Neural cell (in vitro differentiated cells): Measurements from ENCODE around the gene ENO4.

Source experiments
- EP300 ChIP-seq: fragments of 450-650 bp; conservative IDR thresholded peaks from 2 replicates; pipeline ENCODE4 v1.6.1; 2014; ENCODE audit warnings: antibody characterized with exemption, mild to moderate bottlenecking, moderate library complexity; ENCODE audit not compliant: poor library complexity, severe bottlenecking
- EZH2 ChIP-seq: fragments of 200-600, 300-800 bp; shearing (Covaris generic), sonication (generic); IDR thresholded peaks from 2 replicates; pipeline ENCODE4 v1.6.1; 2014; ENCODE audit warnings: antibody characterized with exemption, low read length, borderline replicate concordance, mild to moderate bottlenecking; ENCODE audit not compliant: insufficient read depth, poor library complexity, severe bottlenecking
- RAD21 ChIP-seq: fragments of 450-650 bp; conservative IDR thresholded peaks from 2 replicates; pipeline ENCODE4 v1.6.1; 2014; ENCODE audit warnings: antibody characterized with exemption, mild to moderate bottlenecking, moderate library complexity
- TF ChIP-seq, protein P1 (sequence below): fragments of 450-650 bp; IDR thresholded peaks from 2 replicates; pipeline ENCODE4 v1.5.1; 2014; ENCODE audit warnings: antibody characterized with exemption, mild to moderate bottlenecking, moderate library complexity; ENCODE audit not compliant: poor library complexity, severe bottlenecking
- TF ChIP-seq, protein P2 (sequence below): IDR thresholded peaks from 2 replicates; pipeline ENCODE4 v1.6.1; 2012; ENCODE audit warnings: borderline replicate concordance

DNA sequence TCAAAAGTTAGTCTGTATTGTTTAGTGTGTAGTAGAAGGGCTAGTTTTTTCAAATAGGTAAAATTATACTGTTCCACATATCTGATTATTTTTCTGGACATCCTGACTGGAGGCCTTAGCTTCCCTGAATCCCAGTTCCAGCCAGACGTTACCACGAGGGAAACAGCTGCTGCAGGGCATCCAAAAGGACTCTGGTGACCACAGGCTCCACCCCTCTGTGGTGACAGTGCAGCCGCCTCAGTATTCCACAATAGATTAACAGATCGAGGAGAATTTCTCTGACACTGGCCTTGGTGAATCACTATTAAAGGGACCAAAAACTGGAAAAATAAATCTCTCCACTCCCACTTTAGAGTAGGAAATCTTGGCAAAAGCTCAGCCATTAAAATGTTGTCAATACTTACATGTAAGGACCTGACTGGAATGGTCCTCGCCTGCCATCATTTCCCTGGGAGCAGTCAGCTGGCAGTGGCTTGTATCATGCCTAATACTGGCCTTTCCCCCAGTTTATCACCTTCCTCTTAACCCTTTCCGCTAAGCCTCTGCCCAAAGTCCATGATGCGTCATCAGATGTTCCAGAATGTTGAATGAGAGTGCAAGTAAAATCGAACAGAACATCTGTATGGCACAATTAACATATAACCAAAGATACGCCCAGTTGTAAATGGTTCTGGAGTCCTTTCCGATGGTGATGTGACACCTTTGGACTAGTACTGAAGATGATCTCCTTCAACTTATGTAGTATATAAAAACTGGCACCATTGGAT lies 31.6 kb downstream of the ENO4 start:
- TF ChIP-seq, protein P1, sequence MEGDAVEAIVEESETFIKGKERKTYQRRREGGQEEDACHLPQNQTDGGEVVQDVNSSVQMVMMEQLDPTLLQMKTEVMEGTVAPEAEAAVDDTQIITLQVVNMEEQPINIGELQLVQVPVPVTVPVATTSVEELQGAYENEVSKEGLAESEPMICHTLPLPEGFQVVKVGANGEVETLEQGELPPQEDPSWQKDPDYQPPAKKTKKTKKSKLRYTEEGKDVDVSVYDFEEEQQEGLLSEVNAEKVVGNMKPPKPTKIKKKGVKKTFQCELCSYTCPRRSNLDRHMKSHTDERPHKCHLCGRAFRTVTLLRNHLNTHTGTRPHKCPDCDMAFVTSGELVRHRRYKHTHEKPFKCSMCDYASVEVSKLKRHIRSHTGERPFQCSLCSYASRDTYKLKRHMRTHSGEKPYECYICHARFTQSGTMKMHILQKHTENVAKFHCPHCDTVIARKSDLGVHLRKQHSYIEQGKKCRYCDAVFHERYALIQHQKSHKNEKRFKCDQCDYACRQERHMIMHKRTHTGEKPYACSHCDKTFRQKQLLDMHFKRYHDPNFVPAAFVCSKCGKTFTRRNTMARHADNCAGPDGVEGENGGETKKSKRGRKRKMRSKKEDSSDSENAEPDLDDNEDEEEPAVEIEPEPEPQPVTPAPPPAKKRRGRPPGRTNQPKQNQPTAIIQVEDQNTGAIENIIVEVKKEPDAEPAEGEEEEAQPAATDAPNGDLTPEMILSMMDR = no peak
- TF ChIP-seq, protein P2, sequence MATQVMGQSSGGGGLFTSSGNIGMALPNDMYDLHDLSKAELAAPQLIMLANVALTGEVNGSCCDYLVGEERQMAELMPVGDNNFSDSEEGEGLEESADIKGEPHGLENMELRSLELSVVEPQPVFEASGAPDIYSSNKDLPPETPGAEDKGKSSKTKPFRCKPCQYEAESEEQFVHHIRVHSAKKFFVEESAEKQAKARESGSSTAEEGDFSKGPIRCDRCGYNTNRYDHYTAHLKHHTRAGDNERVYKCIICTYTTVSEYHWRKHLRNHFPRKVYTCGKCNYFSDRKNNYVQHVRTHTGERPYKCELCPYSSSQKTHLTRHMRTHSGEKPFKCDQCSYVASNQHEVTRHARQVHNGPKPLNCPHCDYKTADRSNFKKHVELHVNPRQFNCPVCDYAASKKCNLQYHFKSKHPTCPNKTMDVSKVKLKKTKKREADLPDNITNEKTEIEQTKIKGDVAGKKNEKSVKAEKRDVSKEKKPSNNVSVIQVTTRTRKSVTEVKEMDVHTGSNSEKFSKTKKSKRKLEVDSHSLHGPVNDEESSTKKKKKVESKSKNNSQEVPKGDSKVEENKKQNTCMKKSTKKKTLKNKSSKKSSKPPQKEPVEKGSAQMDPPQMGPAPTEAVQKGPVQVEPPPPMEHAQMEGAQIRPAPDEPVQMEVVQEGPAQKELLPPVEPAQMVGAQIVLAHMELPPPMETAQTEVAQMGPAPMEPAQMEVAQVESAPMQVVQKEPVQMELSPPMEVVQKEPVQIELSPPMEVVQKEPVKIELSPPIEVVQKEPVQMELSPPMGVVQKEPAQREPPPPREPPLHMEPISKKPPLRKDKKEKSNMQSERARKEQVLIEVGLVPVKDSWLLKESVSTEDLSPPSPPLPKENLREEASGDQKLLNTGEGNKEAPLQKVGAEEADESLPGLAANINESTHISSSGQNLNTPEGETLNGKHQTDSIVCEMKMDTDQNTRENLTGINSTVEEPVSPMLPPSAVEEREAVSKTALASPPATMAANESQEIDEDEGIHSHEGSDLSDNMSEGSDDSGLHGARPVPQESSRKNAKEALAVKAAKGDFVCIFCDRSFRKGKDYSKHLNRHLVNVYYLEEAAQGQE = no peak
- TF ChIP-seq RAD21 (no peak), EP300 (no peak), EZH2 (no peak)
